Esophagus mucosa (tissue), 1 donor: Measurements from ENCODE around the gene NBPF9. TPM values are rescaled to one million over a fixed set of nuclear protein-coding genes. Genes with fewer than 3 reads are reported as not detected.
"Not testable (repeated sequence)": the region's sequence is repeated elsewhere in the genome, so short reads cannot be mapped to it uniquely, and the experiment has no call there.

Experiments used
- ATAC-seq: fragments of 200-7000 bp; cut with Tn5 transposase; one replicate; pipeline ENCODE4 v1.9.1; 2020
- total RNA-seq: library from RNA; stranded (reverse); gene quantifications from one replicate; pipeline ENCODE4 v1.2.4, GENCODE V29; 2023
- donor health status: DM: yes; HTN: yes; CAD: no.

NBPF9 gene, protein sequence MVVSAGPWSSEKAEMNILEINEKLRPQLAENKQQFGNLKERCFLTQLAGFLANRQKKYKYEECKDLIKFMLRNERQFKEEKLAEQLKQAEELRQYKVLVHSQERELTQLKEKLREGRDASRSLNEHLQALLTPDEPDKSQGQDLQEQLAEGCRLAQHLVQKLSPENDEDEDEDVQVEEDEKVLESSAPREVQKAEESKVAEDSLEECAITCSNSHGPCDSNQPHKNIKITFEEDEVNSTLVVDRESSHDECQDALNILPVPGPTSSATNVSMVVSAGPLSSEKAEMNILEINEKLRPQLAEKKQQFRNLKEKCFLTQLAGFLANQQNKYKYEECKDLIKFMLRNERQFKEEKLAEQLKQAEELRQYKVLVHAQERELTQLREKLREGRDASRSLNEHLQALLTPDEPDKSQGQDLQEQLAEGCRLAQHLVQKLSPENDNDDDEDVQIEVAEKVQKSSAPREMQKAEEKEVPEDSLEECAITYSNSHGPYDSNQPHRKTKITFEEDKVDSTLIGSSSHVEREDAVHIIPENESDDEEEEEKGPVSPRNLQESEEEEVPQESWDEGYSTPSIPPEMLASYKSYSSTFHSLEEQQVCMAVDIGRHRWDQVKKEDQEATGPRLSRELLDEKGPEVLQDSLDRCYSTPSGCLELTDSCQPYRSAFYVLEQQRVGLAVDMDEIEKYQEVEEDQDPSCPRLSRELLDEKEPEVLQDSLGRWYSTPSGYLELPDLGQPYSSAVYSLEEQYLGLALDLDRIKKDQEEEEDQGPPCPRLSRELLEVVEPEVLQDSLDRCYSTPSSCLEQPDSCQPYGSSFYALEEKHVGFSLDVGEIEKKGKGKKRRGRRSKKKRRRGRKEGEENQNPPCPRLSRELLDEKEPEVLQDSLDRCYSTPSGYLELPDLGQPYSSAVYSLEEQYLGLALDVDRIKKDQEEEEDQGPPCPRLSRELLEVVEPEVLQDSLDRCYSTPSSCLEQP (N-terminal part only)
- 8.1 TPM for total RNA-seq

DNA sequence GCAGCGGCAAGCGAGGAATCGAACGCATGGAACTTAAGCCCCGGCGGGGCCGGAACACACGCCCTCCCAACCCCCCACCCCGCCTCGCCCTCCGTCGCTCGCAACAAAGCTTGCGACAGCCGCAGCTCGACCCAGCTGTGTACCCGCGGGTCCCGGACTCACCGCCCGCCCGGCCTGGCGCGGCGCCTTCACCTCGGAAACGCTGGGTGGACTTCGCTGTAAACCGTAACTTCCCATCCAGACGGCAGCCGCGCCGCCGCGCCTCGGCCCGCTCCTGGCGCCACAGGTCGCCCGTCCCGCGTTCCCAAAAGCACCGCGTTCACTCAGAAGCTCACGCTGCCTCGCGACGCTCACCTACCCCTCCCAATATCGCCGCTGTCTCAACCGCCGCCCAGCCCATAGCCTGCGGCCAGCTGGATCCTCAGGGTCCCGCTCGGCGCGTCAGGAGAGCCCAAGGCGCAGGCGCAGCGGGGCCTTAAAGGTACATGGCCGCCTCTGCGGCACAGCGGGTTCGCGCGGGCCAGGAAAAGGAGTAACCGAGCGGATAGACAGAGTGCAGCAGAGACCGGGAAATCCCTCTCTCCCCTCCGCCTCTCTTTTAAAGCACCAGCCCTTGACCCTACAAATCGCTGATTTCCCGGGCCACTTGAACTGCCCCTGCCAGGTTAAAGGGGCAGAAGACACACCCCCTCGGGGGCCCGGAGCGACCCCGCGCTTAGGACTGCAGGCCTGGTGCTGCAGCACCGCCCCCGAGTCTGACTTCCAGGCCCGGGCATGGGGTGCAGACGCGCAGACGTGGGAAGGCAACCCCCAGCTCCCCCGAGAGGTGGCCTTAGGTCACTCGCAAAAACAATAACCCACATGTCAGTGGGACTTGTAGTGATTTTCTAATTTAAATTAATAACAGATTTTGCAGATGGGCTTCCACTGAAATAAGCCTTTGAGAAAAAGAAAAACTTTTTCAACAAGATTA, at the start of gene NBPF9:
Gene NBPF9, minus strand, starts transcription at position 443 of the 973 bp plus-strand sequence. CDS start 21,412 bp downstream, outside the sequence.
- ATAC-seq, result peak; percentile 89

DNA sequence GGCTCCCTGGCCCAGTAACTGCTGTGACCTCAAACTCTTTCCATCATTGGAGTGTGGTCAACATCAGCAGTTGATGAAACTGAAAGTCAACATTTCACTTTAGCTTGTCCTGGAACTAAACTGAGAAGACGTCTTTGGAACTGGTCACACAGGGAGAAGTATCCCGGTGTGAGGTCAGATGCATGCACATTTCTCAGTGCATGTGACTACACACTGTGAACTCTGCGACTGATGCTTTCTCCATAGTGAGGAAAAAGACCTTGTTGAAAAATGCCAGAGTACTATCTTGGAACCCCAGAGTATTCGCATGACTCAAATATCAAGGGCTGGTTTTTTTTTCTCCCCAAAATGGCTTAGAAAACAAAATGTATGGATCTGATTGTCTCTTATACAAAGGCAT, 46.6 kb upstream of the NBPF9 start:
- ATAC-seq, result not testable (repeated sequence)

DNA sequence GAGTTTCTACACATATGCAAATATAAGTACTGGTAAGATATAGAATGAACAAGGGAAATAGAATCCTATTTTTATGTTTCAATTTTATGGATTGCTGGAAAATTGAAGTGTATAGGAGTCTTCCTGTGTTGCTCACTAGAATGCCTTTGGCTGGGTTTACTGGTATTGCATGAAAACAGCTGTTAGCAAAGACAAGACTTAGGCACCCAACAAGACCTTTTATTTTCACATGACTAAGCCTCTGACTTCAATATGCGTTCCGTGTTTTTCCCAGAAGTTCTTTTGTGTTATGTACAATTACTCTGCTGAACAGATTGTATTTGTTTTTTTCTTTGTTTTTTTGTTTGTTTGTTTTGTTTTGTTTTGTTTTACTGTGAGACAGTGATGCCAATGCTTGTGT, 34.2 kb upstream of the NBPF9 start:
- ATAC-seq, result not testable (repeated sequence)

DNA sequence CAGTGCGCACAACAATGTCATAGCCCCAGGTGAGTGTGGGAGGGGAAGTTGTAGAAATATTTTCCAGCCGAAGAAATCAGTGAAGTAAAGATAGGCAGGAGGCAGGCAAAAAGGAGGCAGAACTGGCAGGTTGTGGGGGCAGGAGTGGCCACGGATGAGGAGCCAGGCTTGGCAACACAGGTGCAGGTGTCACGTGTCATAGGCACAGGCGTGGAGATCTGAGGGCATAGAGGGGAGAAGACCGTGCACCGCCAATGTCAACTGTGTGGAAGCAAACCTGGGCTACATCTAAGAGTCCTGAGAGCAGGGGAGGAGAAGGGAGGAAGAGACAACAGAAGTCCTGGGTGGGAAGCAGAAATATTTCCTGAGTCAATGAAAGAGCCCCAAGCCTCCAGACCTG, 27.6 kb upstream of the NBPF9 start:
- ATAC-seq, result not testable (repeated sequence)

DNA sequence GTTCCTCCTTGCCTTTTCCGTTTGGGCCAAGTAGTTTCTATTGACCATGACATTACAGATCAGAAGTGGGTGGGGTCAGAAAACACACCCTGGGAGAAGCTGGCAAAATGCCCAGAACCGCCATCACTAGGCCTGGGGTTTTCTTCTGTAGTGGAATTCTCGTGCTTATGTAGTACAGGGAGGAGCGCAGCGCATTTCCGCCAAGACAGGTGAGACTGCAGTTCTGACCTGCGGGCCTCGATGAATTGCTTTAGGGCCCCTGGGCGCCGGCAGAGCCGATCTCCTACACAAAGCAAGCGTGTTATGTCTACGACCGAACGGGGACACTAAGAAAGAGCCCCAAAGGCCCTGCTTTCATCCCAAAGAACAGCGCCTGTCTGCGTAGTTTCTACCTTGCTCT, 25.9 kb upstream of the NBPF9 start:
- ATAC-seq, result not testable (repeated sequence)

DNA sequence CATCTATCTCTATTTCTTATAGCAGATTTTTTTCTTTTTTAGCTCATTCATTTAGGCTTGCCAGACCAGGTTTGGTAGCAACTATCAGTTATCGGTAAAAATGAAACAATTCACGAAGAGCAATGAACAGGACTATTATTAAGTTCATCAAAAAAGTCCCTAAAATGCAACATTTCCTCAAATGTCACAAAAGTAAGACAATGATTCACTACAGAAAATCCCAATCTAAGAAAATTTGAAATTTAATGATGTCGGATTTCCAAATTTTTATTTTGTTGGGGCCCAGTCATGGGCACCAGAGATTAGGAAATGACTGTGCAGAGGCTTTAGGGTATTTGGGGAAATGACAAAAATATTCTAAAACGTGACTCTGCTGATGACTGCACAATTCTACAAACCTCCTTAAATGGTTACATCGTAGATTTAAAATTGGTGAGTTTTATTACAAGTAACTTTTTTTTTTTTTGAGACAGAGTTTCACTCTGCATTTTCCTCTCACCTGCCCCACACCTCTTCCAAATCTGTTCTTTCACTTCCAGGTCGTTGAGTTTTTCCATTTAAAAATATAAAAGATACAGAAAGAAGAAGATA, 23.3 kb upstream of the NBPF9 start:
- ATAC-seq, result not testable (repeated sequence)

DNA sequence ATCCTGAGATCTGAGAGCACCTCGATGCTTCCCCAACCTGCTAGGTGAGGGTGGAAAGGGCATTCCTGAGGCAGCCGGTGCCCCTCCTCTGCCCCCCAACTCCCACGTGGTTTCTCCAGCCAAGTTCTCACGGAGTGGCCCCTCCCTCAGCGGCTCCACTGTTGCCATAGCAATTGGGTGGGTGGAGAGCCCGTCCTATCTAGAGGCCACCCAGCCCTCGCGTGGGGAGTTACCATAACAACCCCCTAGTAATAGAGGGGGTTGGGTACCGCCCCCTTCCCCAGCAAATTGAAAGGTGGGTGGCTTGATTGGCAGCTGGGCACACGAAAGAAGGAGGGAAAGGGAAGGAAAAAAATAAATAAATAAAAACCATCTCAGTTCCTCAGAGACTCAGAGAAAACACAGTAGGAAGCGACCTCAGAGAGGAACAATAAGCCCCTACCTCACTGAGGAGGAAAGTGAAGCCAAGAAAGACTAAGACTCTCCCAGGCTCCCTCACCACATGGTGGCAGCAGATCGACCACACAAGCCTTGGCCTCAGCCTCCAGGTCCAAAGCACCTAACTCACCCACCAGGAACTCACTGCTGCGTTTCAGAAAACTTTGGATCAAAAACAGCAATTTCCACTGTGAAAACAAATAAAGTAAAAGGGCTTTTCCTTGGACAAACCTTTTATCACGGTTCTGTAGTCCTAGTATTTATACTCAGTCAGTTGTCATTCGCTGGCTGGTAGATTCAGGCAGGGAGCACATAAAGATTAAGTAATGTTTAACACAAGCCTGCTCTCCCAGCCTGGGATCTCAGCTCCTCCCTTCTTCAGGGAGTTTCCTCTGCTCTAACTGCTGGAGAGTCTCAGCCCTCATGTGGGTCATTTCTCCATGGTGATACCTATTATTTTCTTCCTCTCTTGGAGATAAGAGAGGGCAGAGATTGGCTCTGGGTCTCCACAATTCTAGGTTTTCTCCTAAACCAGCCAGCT, 20.9 kb upstream of the NBPF9 start:
- ATAC-seq, result not testable (repeated sequence)

DNA sequence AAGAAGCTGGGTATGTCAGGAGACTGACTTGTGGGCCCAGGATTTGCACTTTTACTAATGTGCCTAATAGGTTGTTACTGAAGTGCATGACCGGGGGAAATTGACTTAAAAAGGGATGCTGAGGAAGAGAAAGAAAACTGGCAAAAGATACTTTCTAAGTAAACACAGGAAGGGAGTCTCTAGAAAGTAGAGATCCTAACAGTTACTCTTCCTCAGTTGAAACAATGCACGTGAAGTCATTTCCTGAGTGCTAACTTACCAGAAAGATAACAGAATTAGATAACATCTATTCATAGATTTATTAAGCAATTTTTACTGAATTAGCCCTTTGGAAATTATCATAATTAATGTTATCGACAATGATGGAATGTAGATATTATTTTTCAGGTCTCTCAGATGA, 9.5 kb upstream of the NBPF9 start:
- ATAC-seq, result not testable (repeated sequence)

DNA sequence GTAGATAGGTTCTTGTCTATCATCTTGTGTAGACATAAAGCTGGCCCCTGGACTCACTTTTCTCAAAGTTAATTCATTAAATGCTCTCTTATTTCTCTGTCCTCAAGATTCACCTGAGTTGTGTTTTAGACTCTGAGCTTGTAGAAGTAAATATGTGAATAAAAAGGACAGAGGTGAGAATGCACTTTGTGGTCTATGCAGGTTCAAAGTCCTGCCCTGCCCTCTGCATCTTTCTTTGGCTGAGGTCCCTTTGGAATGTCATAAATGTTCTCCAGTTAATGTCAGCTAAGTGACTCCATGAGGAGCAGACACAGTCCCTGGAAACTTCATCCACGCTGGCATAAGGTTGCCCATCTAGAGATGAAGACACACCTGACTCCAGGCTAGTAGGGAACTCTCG, 7.0 kb upstream of the NBPF9 start:
- ATAC-seq, result not testable (repeated sequence)

DNA sequence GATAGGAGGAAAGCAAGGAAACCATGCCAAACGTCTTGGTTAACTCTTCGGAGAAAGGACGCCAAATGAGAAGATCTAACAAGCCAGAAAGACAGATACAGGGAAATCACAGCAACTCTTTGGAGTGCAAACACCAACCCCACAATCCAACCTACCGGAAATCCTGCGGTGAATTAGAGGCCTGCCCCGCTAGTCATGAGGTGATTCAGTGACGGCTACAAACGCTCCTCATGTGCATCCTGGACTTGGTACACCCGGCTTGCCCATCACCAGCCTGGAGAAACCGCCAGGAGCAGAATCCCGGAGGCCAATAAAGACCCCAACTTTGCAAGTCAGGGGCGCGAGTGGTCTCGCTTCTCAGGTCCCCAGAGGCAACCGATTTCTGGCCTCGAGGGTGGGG, 777 bp downstream of the NBPF9 start:
- ATAC-seq, result peak; percentile 80

DNA sequence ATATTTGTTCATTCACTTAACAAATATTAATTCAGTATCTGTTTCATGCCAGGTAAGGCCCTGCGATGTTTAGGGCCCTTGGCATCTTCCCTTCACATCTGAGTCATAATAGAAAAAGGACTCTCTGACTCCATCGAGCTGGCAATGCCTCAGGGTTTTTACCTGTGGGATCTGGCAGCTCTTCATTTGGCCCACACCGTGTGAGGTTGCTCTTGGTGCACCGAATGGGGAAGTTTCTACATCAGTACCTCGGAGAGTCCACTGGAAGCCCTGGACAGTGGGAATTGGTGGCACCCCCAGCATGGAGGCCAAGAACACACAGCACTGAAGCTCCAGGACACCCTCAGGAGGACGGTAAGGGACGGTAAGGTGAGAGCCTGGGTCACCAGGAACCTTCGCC, 5.1 kb downstream of the NBPF9 start:
- not testable (repeated sequence) for ATAC-seq

DNA sequence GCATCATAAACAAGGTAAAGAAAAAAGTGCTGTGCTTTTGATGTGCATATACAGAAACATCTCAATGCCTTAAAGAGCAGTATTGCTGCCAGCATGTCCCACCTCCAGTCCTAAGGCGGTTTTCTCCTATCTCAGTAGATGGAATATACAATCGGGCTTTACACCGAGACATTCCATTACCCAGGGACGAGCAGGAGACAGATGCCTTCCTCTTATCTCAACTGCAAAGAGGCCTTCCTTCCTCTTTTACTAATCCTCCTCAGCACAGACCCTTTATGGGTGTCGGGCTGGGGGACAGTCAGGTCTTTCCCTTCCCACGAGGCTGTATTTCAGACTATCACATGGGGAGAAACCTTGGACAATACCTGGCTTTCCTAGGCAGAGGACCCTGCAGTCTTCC, 10.2 kb downstream of the NBPF9 start:
- ATAC-seq, result not testable (repeated sequence)

DNA sequence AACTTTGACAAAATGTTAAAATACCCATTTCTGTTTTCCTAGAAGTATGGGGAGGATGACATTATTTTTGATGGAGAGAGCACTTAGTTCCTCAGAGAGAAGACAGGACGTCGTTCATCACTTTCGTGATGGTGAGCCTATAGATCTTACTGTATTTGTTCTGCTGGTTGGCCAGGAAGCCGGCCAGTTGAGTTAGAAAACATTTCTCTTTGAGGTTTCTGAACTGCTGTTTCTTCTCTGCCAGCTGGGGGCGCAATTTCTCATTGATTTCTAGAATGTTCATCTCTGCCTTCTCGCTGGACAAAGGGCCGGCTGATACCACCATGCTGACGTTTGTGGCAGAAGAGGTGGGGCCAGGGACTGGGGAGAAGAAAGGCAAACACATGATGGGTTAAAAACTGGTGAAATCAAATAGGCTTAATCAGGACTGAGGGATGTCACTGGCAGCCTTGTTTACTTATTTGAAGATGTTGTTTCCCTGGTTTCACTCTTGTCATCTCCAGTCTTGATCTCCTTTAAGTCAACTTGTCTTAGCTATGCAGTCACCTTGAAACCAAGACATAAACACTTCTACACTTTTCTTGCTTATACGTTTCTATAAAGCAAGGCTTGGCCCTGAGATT, 27.7 kb downstream of the NBPF9 start:
- ATAC-seq, result not testable (repeated sequence)

DNA sequence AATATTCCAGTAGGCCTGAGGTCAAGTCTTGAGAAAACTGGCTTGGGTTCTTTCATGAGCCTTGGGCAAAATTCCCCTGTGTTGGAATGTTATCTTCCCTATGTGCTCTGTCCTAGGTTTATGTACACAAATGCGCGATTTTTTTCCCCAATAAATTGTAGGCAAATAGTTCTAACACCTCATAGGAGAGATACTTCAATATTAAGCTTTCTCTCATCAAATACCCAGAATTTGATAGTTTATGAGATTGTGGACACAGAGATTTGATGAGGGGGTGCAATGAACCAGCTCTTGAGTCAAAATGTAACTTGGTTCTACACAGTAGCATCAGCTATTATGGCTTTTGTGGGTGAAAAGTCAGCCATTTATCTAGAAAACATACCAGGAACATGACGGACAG, 38.7 kb downstream of the NBPF9 start:
- not testable (repeated sequence) for ATAC-seq

DNA sequence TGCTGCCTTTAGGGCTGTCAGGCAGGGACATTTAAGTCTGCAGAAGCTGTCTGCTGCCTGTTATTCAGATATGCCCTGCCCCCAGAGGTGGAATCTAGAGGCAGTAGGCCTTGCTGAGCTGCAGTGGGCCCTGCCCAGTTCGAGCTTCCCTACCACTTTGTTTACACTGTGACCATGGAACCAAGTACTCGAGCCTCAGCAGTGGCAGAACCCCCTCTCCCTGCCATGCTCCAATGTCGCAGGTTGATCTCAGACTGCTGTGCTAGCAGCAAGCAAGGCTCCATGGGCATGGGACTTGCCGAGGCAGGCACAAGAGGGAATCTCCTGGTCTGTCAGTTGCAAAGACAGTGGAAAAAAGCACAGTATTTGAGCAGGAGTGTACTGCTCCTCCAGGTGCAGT, 60.3 kb downstream of the NBPF9 start:
- not testable (repeated sequence) for ATAC-seq

DNA sequence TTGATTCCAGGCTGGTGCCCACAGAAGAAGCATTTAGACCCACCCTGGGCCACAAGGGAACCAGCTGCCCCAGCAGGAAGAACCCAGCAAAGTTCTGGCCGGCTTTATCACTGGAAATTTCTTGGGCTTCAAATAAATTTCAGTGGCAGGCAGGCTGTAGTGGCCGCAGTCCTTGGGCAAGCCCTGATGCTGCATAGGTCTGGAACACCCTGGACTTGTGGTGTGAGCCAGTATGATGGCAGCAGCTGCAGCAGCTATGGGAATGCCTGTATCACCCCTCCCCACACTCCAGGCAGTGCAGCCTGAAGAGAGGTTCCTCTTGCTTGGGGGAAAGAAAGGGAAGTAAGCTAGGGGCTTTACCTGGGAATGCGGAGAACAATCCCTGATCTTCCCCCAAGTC, 69.4 kb downstream of the NBPF9 start:
- not testable (repeated sequence) for ATAC-seq

DNA sequence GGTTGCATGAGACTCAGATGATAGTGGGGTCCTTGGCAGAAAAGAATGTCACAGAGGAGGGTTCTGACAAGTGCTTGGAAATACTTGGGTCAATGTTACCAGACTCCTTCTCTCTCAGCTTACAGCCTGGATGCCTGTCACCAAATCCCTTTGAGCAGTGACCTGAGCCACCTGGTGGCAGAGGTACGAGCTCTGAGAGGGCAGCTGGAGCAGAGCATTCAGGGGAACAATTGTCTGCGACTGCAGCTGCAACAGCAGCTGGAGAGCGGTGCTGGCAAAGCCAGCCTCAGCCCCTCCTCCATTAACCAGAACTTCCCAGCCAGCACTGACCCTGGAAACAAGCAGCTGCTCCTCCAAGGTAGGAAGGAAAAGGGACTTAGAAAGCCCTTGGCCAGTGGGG, 79.0 kb downstream of the NBPF9 start:
- ATAC-seq, result not testable (repeated sequence)

DNA sequence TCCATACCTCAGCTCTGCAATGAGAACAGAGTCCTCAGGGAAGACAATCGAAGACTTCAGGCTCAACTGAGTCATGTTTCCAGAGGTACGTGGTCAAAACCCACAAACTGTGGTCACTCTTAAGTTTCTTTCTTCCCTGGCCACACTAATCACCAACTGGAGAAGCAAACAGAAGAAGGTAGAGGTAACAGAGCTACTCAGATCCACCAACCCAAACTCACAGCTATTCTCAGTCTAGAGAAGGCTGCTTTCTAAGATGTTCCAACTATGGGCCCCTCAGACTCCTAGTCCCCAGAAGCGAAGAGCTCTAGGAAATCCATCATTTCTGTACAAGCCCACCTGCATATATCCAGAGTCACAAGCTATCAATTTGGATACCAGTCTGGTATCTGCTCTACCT, 84.8 kb downstream of the NBPF9 start:
- ATAC-seq, result not testable (repeated sequence)

DNA sequence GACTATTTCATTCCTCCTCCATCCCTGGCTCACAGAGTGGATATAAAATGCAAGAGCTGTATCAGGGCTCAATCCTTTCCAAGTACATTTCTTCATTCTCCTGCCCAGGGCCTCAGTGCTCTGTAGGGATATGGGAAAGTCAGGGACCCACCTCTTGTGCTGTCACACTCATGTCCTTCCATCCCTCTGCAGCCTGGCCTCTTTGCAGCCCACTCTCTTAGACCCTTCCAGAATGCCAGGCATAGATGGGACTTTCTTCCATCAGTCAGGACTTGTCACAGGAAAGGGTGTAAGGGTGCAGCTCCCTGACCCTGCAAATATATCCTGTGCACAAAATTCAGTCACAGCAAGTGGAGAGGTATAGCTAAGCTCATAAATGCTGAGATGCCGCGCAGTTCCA, 86.7 kb downstream of the NBPF9 start:
- not testable (repeated sequence) for ATAC-seq

DNA sequence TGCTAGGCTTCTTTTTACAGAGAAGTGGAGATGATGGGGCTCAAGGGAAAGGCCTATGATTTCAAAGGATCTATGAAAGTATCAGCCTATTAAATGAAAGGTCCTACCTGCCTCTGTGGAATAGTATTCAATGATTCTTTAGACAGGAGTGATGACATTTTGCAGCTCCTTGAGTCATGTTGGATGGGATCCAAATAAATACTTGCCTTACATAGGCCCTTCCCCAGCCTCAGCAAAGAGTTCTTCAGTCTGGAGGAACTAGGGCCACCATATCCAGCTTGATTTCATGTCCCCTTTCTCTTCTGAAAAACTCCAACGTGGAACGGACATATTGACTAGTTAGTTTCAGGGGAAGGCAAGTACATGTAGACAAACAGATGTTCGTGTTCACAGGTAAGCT, 87.8 kb downstream of the NBPF9 start:
- ATAC-seq, result peak; percentile 41
